KMS-11 (cell line): Measurements from ENCODE around the gene ADAMTS2.

ENCODE experiments used
- H2AFZ ChIP-seq: fragments of 200-600 bp; sonication (generic); 2 replicates; pipeline ENCODE4 v1.6.1; 2016; ENCODE audit warnings: antibody characterized with exemption, mixed run types, low read depth
- H3K27ac ChIP-seq: fragments of 200-600 bp; sonication (generic); 2 replicates; pipeline ENCODE4 v1.6.1; 2016; ENCODE audit warnings: mild to moderate bottlenecking, mixed run types
- H3K27me3 ChIP-seq: fragments of 200-600 bp; sonication (generic); 2 replicates; pipeline ENCODE4 v1.6.1; 2017; ENCODE audit warnings: mild to moderate bottlenecking, low read depth, mixed run types, moderate library complexity; ENCODE audit not compliant: insufficient read depth
- H3K36me3 ChIP-seq: fragments of 200-600 bp; sonication (generic); 2 replicates; pipeline ENCODE4 v1.6.1; 2017; ENCODE audit warnings: mild to moderate bottlenecking, mixed run types; ENCODE audit not compliant: insufficient read depth
- H3K4me1 ChIP-seq: fragments of 200-600 bp; sonication (generic); 2 replicates; pipeline ENCODE4 v1.6.1; 2016; ENCODE audit warnings: mild to moderate bottlenecking, low read depth, mixed run types; ENCODE audit not compliant: poor library complexity, severe bottlenecking
- H3K4me2 ChIP-seq: fragments of 200-600 bp; sonication (generic); 2 replicates; pipeline ENCODE4 v1.7.0; 2016; ENCODE audit warnings: mild to moderate bottlenecking, mixed run types
- H3K4me3 ChIP-seq: fragments of 200-600 bp; sonication (generic); IDR thresholded peaks from 2 replicates; pipeline ENCODE4 v1.6.1; 2017; ENCODE audit warnings: low read depth, low read length, mixed read lengths; ENCODE audit not compliant: insufficient read depth
- H3K79me2 ChIP-seq: fragments of 200-600 bp; sonication (generic); 2 replicates; pipeline ENCODE4 v1.6.1; 2016; ENCODE audit warnings: low read depth, mixed run types; ENCODE audit not compliant: insufficient read depth
- H3K9ac ChIP-seq: fragments of 200-600 bp; sonication (generic); 2 replicates; pipeline ENCODE4 v1.6.1; 2016; ENCODE audit warnings: mild to moderate bottlenecking, mixed run types
- H4K20me1 ChIP-seq: fragments of 200-600 bp; sonication (generic); 2 replicates; pipeline ENCODE4 v1.6.1; 2016; ENCODE audit warnings: mild to moderate bottlenecking, mixed run types; ENCODE audit not compliant: insufficient read depth
- CTCF ChIP-seq: fragments of 200-600 bp; sonication (generic); conservative IDR thresholded peaks from 2 replicates; pipeline ENCODE4 v1.6.1; 2017; ENCODE audit warnings: low read depth, mild to moderate bottlenecking, antibody characterized with exemption, low read length, moderate library complexity, mixed read lengths

Gene ADAMTS2

GRCh38 chr5:179186801-179187200 is 158.5 kb downstream of the ADAMTS2 start:
- H3K4me2 ChIP-seq: no peak overlapping the region
- H3K79me2 ChIP-seq: no peaks in the 10 kb centered on the region
- no peaks in the 10 kb centered on the region; the same call in 1 of the 2 replicates for H3K27me3 ChIP-seq
- no peak overlapping the region for H3K9ac ChIP-seq
- H3K4me3 ChIP-seq: no peak overlapping the region
- no peaks in the 10 kb centered on the region for H3K4me1 ChIP-seq
- no peak for TF ChIP-seq CTCF
- H3K27ac ChIP-seq: no peak overlapping the region
- no peak overlapping the region for H2AFZ ChIP-seq
- no peaks in the 10 kb centered on the region for H3K36me3 ChIP-seq
- H4K20me1 ChIP-seq: no peaks in the 10 kb centered on the region

GRCh38 chr5:179185941-179186411 is 159.3 kb downstream of the ADAMTS2 start:
- no peak for TF ChIP-seq CTCF
- H4K20me1 ChIP-seq: no peaks in the 10 kb centered on the region
- no peak overlapping the region for H3K4me3 ChIP-seq
- no peaks in the 10 kb centered on the region for H3K36me3 ChIP-seq
- no peak overlapping the region for H3K4me2 ChIP-seq
- H3K27me3 ChIP-seq: no peaks in the 10 kb centered on the region; the same call in 1 of the 2 replicates
- H3K27ac ChIP-seq: no peak overlapping the region
- no peak overlapping the region for H3K9ac ChIP-seq
- H3K4me1 ChIP-seq: no peaks in the 10 kb centered on the region
- no peak overlapping the region for H2AFZ ChIP-seq
- no peaks in the 10 kb centered on the region for H3K79me2 ChIP-seq

GRCh38 chr5:179185256-179185940 is 159.9 kb downstream of the ADAMTS2 start:
- no peaks in the 10 kb centered on the region for H3K4me1 ChIP-seq
- H3K79me2 ChIP-seq: no peaks in the 10 kb centered on the region
- no peak overlapping the region for H3K27ac ChIP-seq
- H3K36me3 ChIP-seq: no peaks in the 10 kb centered on the region
- no peaks in the 10 kb centered on the region for H4K20me1 ChIP-seq
- H3K4me2 ChIP-seq: no peak overlapping the region
- H3K27me3 ChIP-seq: no peaks in the 10 kb centered on the region; the same call in 1 of the 2 replicates
- TF ChIP-seq CTCF: no peak
- H3K4me3 ChIP-seq: no peak overlapping the region
- H3K9ac ChIP-seq: no peak overlapping the region
- H2AFZ ChIP-seq: no peak overlapping the region

- Histone ChIP-seq H3K4me3 (no peak overlapping the region), H4K20me1 (no peaks in the 10 kb centered on the region), H3K27me3 (no peaks in the 10 kb centered on the region; the same call in 1 of the 2 replicates), H3K4me1 (no peaks in the 10 kb centered on the region), H3K79me2 (no peaks in the 10 kb centered on the region), H3K9ac (no peak overlapping the region), H3K4me2 (no peak overlapping the region), H3K36me3 (no peaks in the 10 kb centered on the region), H3K27ac (no peak overlapping the region), H2AFZ (no peak overlapping the region)
- no peak for TF ChIP-seq CTCF
These were observed 160.7 kb downstream of the ADAMTS2 start for GRCh38 chr5:179184521-179185050.
